ENCODE data around the gene ILDR2.
A peak's percentile ranks its signal among the peaks of the same experiment; 100 is the strongest.
"Not testable (repeated sequence)": the region's sequence is repeated elsewhere in the genome, so short reads cannot be mapped to it uniquely, and the experiment has no call there.

The ILDR2 gene

GRCh38 chr1:166882893-166883292, 92.4 kb downstream of the ILDR2 start (continued):
- TF ChIP-seq CREB5 (CRISPR knock-in tag; IDR thresholded peaks at IDR 0.05; ENCODE audit: low read depth) (no peak), ZNF8 (CRISPR knock-in tag; IDR thresholded peaks at IDR 0.05) (no peak), ISL1 (CRISPR knock-in tag; IDR thresholded peaks at IDR 0.05) (no peak), ESRRG (CRISPR knock-in tag; IDR thresholded peaks at IDR 0.05) (no peak), OSR1 (CRISPR knock-in tag; IDR thresholded peaks at IDR 0.05) (no peak), CSDC2 (CRISPR knock-in tag; IDR thresholded peaks at IDR 0.05) (no peak), TCF4 (CRISPR knock-in tag; IDR thresholded peaks at IDR 0.05; ENCODE audit: borderline replicate concordance) (no peak), SNAI2 (CRISPR knock-in tag; IDR thresholded peaks at IDR 0.05) (no peak)

GRCh38 chr1:166878173-166878917, 97.0 kb downstream of the ILDR2 start:
- not testable (repeated sequence) for ATAC-seq

- no peak; the same call in 2 of the 3 replicates for ATAC-seq
- TF ChIP-seq ESRRG (CRISPR knock-in tag; IDR thresholded peaks at IDR 0.05) (no peak), ARNTL (CRISPR knock-in tag; IDR thresholded peaks at IDR 0.05; ENCODE audit: borderline replicate concordance, low read depth) (no peak), PATZ1 (CRISPR knock-in tag; IDR thresholded peaks at IDR 0.05; ENCODE audit: borderline replicate concordance) (no peak), RARB (CRISPR knock-in tag; IDR thresholded peaks at IDR 0.05) (no peak), OSR1 (CRISPR knock-in tag; IDR thresholded peaks at IDR 0.05) (no peak), GLIS3 (CRISPR knock-in tag; IDR thresholded peaks at IDR 0.05) (no peak), TSHZ2 (CRISPR knock-in tag; IDR thresholded peaks at IDR 0.05) (no peak), ZNF565 (CRISPR knock-in tag; conservative IDR thresholded peaks at IDR 0.05; ENCODE audit: low read depth) (no peak), TOX (CRISPR knock-in tag; IDR thresholded peaks at IDR 0.05; ENCODE audit: borderline replicate concordance) (no peak), ZFP3 (CRISPR knock-in tag; IDR thresholded peaks at IDR 0.05) (no peak)
- TF ChIP-seq, protein P1, sequence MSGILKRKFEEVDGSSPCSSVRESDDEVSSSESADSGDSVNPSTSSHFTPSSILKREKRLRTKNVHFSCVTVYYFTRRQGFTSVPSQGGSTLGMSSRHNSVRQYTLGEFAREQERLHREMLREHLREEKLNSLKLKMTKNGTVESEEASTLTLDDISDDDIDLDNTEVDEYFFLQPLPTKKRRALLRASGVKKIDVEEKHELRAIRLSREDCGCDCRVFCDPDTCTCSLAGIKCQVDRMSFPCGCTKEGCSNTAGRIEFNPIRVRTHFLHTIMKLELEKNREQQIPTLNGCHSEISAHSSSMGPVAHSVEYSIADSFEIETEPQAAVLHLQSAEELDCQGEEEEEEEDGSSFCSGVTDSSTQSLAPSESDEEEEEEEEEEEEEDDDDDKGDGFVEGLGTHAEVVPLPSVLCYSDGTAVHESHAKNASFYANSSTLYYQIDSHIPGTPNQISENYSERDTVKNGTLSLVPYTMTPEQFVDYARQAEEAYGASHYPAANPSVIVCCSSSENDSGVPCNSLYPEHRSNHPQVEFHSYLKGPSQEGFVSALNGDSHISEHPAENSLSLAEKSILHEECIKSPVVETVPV (CRISPR knock-in tag; IDR thresholded peaks at IDR 0.05), result no peak
Observed at GRCh38 chr1:166876540-166876838, 98.9 kb downstream of the ILDR2 start.

DNA sequence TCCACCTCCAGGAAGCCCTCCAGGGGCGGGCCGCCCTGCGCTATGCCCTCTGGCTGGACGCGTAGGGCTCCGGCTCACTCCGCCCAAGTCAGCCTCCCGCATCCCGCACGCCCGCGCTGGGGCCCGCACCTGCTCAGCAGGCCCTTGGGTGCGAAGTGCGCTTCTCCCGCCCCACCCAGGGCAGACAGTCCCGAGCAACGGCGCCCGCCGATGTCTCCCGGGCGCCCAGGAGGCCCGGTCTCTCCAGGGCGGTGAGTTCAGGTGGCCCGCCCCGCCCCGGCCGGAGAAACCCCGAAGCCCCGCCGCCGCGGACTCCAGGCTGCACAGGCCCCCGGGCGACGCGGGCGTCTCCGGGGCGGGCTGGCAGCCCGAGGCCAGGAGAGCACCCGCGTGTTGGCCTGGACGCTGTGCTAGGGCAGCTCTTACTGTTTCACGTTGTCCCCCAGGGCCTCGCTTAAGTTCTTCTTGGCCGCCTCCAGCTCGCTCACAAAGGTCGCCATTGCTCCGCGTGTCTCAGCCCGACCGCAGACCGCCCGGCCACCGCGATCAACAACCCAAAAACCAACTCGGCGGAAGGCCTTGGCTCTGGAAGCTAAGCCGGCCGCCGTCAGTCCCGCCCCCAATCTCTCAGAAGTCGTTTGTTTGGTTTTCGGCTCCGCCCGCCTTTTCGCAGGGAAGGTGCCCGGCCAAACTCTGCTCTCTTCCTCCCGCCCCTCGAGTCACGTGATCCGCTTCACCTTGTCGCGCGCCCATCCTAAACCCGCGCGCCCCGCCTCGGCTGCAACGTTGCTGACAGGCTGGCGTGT, 99.4 kb downstream of the ILDR2 start, which contains the start of gene TADA1:
TADA1 (minus strand) TSS at position 531 of the 806 bp plus-strand sequence; CDS start at position 500, 31 bp downstream.
- TF ChIP-seq ZFP3 (CRISPR knock-in tag; IDR thresholded peaks at IDR 0.05) (no peak), TOX (CRISPR knock-in tag; IDR thresholded peaks at IDR 0.05; ENCODE audit: borderline replicate concordance) (peak; percentile 43; the same call in 1 of the 2 replicates), OSR1 (CRISPR knock-in tag; IDR thresholded peaks at IDR 0.05) (no peak), ZNF70 (CRISPR knock-in tag; IDR thresholded peaks at IDR 0.05) (no peak; the same call in 1 of the 2 replicates), PATZ1 (CRISPR knock-in tag; IDR thresholded peaks at IDR 0.05; ENCODE audit: borderline replicate concordance) (no peak), ZC3H10 (CRISPR knock-in tag; IDR thresholded peaks at IDR 0.05) (no peak), SNAI2 (CRISPR knock-in tag; IDR thresholded peaks at IDR 0.05) (no peak), RARB (CRISPR knock-in tag; IDR thresholded peaks at IDR 0.05) (peak; percentile 58; the same call in 1 of the 2 replicates)
- TF ChIP-seq, protein P1 (CRISPR knock-in tag; IDR thresholded peaks at IDR 0.05), result no peak
- TF ChIP-seq, protein P2, sequence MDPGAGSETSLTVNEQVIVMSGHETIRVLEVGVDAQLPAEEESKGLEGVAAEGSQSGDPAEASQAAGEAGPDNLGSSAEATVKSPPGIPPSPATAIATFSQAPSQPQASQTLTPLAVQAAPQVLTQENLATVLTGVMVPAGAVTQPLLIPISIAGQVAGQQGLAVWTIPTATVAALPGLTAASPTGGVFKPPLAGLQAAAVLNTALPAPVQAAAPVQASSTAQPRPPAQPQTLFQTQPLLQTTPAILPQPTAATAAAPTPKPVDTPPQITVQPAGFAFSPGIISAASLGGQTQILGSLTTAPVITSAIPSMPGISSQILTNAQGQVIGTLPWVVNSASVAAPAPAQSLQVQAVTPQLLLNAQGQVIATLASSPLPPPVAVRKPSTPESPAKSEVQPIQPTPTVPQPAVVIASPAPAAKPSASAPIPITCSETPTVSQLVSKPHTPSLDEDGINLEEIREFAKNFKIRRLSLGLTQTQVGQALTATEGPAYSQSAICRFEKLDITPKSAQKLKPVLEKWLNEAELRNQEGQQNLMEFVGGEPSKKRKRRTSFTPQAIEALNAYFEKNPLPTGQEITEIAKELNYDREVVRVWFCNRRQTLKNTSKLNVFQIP (CRISPR knock-in tag; IDR thresholded peaks at IDR 0.05; ENCODE audit: borderline replicate concordance, low read depth), result peak; percentile 50; the same call in 1 of the 2 replicates
- ATAC-seq, result peak; percentile 96
